RKO (cell line): ENCODE data around the gene PLK5.
"Not testable (repeated sequence)": the region's sequence is repeated elsewhere in the genome, so short reads cannot be mapped to it uniquely, and the experiment has no call there.

ENCODE experiments used
- DNase-seq: peaks from one replicate; pipeline ENCODE4 v3.0.0-alpha.2; 2016; ENCODE audit warnings: low spot score

The PLK5 gene

GRCh38 chr19:1507763-1508506, 15.9 kb upstream of the PLK5 start:
- peak; percentile 95 for DNase-seq

- DNase-seq = no peak
Measured at GRCh38 chr19:1508507-1508856, 15.4 kb upstream of the PLK5 start.

GRCh38 chr19:1509602-1510441, 14.1 kb upstream of the PLK5 start:
- DNase-seq = no peak

- no peak for DNase-seq
Measured at GRCh38 chr19:1510442-1510806, 13.5 kb upstream of the PLK5 start.

GRCh38 chr19:1510807-1511206, 13.1 kb upstream of the PLK5 start:
- no peak for DNase-seq

GRCh38 chr19:1511318-1512317, 12.3 kb upstream of the PLK5 start:
- no peak for DNase-seq

- peak; percentile 76 for DNase-seq
Measured at GRCh38 chr19:1512671-1513498, 11.0 kb upstream of the PLK5 start, which contains the start of gene ADAMTSL5. ADAMTSL5 (minus strand) TSS chr19:1513019; CDS start chr19:1510943, 2,076 bp downstream.

GRCh38 chr19:1513499-1514294, 10.2 kb upstream of the PLK5 start:
- peak; percentile 78 for DNase-seq

- no peak for DNase-seq
Measured at GRCh38 chr19:1514295-1514661, 9.6 kb upstream of the PLK5 start.

GRCh38 chr19:1514986-1515721, 8.7 kb upstream of the PLK5 start:
- no peak for DNase-seq

GRCh38 chr19:1516395-1516753, 7.5 kb upstream of the PLK5 start:
- no peak for DNase-seq

GRCh38 chr19:1518471-1518870, 5.4 kb upstream of the PLK5 start:
- DNase-seq = no peak

GRCh38 chr19:1519802-1520201, 4.1 kb upstream of the PLK5 start:
- not testable (repeated sequence) for DNase-seq

- DNase-seq = no peak
Measured at GRCh38 chr19:1520203-1520780, 3.6 kb upstream of the PLK5 start.

GRCh38 chr19:1521636-1522035, 2.2 kb upstream of the PLK5 start:
- DNase-seq = no peak

- DNase-seq = no peak
Measured at GRCh38 chr19:1522061-1522460, 1.8 kb upstream of the PLK5 start.

- DNase-seq = no peak
Measured at GRCh38 chr19:1522838-1523237, 1.0 kb upstream of the PLK5 start.

- DNase-seq = no peak
Measured at GRCh38 chr19:1524287-1524971, 552 bp downstream of the PLK5 start.

GRCh38 chr19:1524972-1525325, 1.1 kb downstream of the PLK5 start:
- no peak for DNase-seq
